T follicular helper cell (primary cell): ENCODE results near the gene AREL1.
A peak's percentile ranks its signal among the peaks of the same experiment; 100 is the strongest.
"Not testable (repeated sequence)": the region's sequence is repeated elsewhere in the genome, so short reads cannot be mapped to it uniquely, and the experiment has no call there.

ENCODE experiments used
- DNase-seq: peaks from one replicate; pipeline ENCODE4 v3.0.0-alpha.2; 2020; ENCODE audit warnings: low read depth
- total RNA-seq, 2 experiments: gene quantifications; one replicate each; lab custom pipeline; 2026; lab: John Stamatoyannopoulos, UW

The AREL1 gene
- total RNA-seq = 104 to 106 reads per million in 2 experiments

- peak; percentile 75 for DNase-seq
Observed at GRCh38 chr14:74712499-74713394, at the start of gene AREL1, which contains the start of gene FCF1. TSS of gene AREL1 (minus strand) at chr14:74713080. CDS start at chr14:74685615, 27,465 bp downstream. TSS of gene FCF1 (plus strand) at chr14:74713144. CDS start at chr14:74713198, 54 bp downstream.

- DNase-seq = not testable (repeated sequence)
Observed at GRCh38 chr14:74758505-74758904, 45.6 kb upstream of the AREL1 start.

GRCh38 chr14:74756326-74756725 is 43.4 kb upstream of the AREL1 start:
- no peak for DNase-seq

GRCh38 chr14:74754899-74755298 is 42.0 kb upstream of the AREL1 start:
- DNase-seq = no peak

GRCh38 chr14:74754157-74754556 is 41.3 kb upstream of the AREL1 start:
- DNase-seq = no peak

GRCh38 chr14:74747237-74747636 is 34.4 kb upstream of the AREL1 start:
- DNase-seq = no peak

GRCh38 chr14:74739293-74740030 is 26.6 kb upstream of the AREL1 start:
- no peak for DNase-seq

GRCh38 chr14:74737753-74738325 is 25.0 kb upstream of the AREL1 start:
- no peak for DNase-seq

GRCh38 chr14:74735125-74735524 is 22.2 kb upstream of the AREL1 start:
- no peak for DNase-seq

GRCh38 chr14:74733221-74733620 is 20.3 kb upstream of the AREL1 start:
- DNase-seq = no peak

- no peak for DNase-seq
Observed at GRCh38 chr14:74732387-74732786, 19.5 kb upstream of the AREL1 start.

- no peak for DNase-seq
Observed at GRCh38 chr14:74723134-74723533, 10.3 kb upstream of the AREL1 start.

- no peak for DNase-seq
Observed at GRCh38 chr14:74720526-74720925, 7.6 kb upstream of the AREL1 start.

GRCh38 chr14:74713395-74713735 is 485 bp upstream of the AREL1 start:
- DNase-seq = no peak

GRCh38 chr14:74711651-74712050 is 1.2 kb downstream of the AREL1 start:
- DNase-seq = no peak

GRCh38 chr14:74710480-74710879 is 2.4 kb downstream of the AREL1 start:
- no peak for DNase-seq

- no peak for DNase-seq
Observed at GRCh38 chr14:74705613-74706500, 7.0 kb downstream of the AREL1 start.

GRCh38 chr14:74704656-74705055 is 8.2 kb downstream of the AREL1 start:
- no peak for DNase-seq

GRCh38 chr14:74703043-74703442 is 9.8 kb downstream of the AREL1 start:
- DNase-seq = no peak

GRCh38 chr14:74702293-74702692 is 10.6 kb downstream of the AREL1 start:
- DNase-seq = no peak

GRCh38 chr14:74698465-74698864 is 14.4 kb downstream of the AREL1 start:
- no peak for DNase-seq

- no peak for DNase-seq
Observed at GRCh38 chr14:74697976-74698375, 14.9 kb downstream of the AREL1 start.
